Inflammatory macrophage treated with lipopolysaccharide for 1 hour (primary cell): ENCODE results near the gene TANGO2.

ENCODE experiments used
- DNase-seq, 2 donors: peaks; one replicate each; pipeline ENCODE4 v3.0.0-alpha.2; 2020 to 2022

The TANGO2 gene

DNA sequence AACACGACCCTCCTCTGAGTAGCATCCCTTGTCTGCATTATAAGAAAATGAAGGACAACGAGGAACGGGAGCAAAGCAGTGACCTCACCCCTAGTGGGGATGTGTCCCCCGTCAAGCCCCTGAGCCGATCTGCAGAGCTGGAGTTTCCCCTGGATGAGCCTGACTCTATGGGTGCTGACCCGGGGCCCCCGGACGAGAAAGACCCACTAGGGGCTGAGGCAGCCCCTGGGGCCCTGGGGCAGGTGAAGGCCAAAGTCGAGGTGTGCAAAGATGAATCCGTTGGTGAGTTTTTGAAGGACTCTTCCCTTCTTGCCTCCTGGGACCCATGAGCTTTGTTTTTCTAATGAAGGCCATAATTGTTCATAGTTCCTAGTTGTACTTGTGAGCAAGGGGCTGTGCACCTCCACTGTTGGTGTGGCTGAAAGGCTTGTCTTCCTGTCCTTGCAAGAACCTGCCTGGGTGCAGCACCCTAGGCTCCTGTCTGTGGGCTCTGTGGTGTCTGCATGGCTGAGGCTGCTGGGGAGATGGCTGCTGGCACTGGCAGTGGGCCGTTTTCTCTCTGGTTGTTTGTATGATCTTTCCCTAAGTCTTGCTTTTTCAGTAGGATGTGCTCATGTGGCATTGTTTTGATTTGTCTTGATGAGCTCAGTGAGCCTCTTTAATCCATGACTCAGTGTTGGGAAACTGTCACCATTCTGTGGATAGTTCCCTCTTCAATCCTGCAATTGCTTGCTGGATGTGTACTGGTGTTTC is 69.2 kb downstream of the TANGO2 start:
- peak; percentile 2 to 27 for DNase-seq

DNA sequence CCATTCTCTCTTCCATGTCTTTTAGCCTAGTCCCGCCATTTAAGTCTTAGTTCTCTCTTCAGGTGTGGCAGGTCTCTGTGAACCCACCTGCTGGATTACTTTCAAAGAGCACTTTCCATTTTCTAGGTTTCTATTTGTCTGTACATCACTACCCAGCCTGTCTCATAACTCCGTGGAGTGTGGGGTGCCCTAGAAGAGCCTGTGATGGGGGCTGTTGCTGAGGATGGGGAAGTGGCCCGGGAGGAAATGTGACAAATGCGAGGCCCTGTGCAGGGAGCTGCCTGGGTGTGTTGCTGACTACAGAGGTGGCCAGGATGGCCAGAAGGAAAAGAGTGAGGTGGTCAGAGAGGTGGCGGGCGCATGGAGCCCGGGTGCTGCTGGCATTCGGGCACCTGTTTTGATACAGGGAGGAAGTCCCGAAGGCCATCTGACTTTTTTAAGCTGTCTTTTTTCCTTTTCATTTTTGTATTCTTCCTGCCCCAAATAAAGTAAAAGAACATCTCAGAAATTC is 69.9 kb downstream of the TANGO2 start:
- no peak for DNase-seq

DNA sequence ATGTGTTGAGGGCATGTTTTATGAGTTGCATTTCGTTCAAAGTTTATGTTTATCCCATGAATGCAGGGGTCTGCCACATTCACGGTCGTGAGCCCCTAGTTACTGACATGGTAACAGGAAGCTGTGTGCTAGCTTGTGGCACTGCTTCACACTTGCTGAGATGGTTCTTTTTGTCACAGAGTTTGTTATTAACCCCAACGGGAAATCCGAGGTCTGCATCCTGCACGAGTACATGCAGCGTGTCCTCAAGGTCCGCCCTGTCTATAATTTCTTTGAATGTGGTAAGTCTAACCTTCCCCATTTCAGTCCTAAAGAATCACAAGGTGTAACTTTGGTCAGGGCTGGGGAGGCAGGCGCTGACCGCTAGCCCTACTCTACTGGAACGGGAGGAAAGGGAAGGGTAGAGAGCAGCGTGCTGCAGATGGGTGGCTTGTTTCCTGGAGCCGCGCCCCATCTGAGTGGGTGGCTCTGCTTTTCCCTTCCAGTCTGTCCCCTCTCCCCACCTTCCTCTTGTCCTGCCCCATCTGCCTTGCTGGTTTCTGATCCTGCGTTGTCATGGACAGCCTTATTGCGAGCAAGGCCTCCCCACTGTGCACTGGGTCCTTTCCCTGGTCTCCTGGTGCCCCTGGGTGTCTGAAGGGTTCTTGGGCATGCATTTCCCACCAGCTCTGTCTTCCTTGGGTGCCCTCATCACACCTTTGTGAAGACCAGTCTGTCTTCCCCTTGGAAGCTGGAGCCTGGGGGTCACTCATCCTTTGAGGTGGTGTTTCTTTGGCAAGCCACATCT is 71.0 kb downstream of the TANGO2 start:
- DNase-seq = no peak

DNA sequence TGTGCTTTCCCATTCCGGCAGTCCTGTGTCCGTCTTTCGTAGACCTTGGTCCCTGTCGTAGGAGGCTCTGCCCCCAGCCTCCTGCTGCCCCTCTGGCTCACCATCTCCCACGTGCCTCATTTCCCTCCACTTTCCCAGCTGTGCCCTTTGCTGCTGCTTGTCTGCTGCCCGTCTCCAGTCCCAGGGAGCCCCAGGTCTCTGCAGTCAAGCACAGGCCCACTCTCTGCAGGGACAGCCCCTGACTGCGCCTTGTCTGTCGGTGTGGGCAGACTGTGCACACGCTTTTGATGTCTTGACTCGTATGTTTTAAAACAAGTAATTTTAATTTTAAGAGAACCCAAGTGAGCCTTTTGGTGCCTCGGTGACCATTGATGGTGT is 71.6 kb downstream of the TANGO2 start:
- no peak for DNase-seq

DNA sequence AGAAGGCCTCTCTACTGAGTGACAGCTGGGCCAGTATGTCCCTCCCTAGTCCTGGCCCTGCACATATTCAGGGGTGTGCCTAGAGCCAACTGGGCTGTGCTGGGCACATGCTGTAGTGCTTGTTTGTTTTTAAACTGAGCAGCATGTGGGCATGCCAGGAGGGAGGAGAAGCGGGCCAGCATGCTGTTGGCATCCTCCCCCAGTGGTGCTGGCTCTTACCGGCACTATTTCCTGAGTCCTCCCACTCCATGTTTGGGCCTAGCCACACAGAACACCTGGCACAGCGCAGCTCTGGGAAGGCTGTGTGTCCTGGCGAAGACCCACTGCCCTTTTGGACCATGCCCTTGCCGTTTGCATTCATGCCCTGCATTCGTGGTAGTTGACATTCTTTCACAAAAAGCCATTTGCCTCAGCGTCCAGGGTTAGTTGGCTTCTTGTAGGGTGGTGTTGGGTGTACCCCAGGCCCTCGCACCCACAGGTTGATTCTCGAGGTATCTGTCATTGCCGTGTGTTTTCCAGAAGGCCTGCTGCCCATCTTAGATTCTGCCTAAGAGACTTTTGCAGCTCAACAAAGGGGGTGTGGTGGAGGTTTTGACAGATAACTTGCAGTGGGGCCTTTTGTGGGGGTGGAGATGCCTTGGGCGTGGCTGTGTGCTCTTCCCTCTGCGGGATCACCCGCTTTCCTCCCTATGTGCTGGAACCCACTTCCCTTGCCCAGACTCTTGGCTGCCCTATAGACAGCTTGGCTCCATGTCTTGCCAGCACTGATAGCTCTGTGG is 72.7 kb downstream of the TANGO2 start:
- no peak for DNase-seq

DNA sequence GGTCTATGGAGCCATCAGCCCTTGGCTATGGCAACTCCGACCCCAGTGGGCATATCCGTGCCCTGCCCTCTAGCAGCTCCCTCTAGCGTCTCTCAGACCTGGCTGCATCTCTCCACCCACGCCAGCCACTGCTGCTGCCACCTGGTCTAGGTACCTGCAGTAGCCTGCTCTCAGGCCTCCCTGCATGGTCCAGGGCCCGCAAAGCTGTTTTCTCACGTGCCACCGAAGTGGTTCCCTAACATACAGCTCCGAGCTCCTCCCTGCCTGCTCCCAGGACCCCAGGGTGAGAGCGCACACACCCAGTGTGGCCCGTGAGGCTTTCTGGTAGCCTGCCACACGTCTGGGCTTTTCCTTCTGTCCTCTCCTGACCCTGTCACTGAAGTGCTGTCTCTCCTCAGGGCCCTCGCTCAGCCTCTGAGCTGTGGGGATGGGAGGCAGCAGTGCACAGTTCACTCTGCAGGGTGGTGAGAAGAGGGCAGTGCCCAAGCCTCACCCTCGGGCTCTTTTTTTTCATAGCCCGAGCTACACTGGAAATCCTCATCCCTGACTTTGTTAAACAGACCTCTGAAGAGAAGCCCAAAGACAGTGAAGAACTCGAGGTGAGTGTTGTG is 73.4 kb downstream of the TANGO2 start:
- no peak for DNase-seq

DNA sequence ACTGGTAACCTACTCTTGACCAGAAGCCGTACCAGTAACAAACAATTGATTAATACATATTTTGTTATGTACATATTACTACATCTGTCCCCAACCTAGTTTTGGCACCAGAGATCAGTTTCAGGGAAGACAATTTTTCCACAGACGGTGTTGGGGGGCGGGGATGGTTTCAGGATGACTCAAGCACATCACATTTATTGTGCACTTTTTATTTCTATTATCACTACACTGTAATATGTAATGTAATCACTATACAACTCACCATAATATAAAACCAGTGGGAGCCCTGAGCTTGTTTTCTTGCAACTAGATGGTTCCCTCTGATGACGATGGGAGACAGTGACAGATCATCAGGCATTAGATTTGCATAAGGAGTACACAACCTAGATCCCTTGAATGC is 74.6 kb downstream of the TANGO2 start:
- DNase-seq = no peak

DNA sequence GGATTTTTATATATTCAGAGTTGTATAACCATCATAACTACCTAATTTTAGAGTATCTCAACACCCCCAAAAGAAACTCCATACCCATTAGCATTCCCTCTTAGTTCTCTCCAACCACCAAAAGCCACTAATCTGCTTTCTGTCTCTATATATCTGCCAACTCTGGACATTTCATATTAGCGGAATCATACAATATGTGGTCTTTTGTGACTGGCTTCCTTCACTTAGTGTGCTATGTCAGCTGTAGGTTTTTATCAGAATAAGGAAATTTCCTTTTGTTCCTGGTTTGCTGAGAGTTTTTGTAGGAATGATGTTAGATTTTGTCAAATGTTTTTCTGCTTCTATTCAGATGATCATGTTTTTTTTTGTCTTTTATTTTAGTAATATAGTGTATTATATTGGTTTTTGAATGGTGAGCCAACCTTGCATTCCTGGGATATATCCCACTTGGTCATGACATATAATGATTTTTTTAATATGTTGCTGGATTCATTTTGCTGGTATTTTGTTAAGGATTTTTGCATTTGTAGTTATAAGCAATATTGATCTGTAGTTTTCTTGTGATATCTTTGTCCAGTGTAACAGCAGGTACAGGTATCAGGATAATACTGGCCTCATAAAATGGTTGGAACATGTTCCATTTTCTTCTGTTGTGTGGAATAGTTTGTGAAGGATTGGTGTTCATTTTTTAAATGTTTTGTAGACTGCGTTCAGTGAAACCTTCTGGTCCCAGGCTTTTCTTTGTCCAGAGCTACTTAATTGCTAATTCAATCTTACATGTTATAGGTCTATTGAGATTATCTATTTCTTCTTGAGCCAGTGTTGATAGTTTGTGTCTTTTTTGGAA is 75.9 kb downstream of the TANGO2 start:
- DNase-seq = no peak

DNA sequence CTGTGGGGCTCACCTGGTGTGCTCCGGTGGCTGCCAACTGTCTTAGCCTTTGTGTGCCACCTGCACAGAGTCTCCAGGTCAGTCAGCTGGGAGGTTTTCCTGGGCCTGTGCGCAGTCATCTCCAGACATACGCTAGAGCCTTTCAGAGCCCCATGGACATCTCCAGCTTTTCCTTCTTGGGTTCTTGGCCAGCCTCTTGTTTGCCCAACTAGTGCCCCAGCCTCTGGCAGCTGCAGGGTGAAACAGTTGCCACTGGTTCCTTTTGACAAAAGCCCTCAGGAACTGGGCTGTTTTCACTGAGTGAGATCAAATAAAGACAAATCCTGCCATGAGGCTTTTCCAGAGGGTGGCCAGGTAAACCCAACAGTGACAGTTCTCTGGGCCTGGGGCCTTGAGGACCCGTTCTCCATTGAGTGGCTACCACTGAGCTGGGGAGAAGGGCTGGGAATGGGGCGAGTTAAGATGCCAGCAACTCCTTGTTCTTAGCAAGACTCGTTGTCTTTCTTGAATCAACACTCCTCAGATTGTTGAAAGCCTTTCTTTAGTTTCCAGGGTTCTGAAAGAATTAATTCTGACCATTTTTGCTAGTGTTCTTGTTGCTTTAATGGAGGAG is 78.3 kb downstream of the TANGO2 start:
- no peak for DNase-seq

DNA sequence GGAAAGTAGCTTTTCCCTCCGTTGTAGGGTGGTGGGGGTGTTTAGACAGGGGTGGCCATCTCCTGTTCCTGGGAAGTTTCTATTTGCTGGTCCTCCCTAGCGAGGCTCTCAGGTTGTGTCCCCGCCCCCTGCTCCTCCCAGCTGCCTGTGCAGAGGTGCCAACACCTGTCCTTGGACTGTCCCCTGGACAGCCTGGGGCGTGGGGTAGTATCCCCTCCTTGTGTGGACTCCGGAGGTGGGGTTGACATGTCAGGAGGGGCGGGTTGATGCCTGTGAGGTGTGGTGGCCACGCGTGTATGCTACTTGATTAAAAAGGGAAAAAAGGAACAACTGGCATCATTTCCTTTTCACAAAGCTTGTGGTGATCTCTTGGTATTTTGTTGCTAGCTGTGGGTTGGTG is 80.7 kb downstream of the TANGO2 start:
- no peak for DNase-seq

DNA sequence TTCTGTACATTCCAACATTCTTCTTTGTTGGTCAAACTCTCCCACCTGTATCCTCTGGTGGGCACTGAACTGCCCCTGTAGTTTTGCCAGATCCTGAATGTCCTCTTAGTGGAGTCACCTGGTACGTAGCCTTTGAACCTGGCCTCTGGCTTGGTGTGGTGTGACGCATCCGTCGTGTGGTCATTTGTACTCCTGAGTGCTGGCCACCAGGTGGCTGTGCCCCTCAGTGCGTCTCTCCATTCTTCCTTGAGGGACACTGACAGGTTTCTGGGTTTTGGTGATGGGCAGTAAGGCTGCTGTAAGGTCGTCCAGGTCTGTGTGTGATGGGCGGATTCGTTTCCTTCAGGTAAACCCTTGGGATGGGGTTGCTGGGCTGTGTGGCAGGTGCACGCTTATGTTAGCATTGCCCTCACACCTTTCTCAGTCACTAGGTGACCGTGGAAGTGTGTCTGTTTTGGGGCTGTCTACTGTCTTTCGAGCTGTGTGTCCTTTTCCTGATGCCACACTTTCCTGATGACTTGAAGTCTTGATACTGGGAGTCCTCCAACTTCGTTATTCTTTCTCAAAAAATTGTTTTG is 81.4 kb downstream of the TANGO2 start:
- DNase-seq = no peak

DNA sequence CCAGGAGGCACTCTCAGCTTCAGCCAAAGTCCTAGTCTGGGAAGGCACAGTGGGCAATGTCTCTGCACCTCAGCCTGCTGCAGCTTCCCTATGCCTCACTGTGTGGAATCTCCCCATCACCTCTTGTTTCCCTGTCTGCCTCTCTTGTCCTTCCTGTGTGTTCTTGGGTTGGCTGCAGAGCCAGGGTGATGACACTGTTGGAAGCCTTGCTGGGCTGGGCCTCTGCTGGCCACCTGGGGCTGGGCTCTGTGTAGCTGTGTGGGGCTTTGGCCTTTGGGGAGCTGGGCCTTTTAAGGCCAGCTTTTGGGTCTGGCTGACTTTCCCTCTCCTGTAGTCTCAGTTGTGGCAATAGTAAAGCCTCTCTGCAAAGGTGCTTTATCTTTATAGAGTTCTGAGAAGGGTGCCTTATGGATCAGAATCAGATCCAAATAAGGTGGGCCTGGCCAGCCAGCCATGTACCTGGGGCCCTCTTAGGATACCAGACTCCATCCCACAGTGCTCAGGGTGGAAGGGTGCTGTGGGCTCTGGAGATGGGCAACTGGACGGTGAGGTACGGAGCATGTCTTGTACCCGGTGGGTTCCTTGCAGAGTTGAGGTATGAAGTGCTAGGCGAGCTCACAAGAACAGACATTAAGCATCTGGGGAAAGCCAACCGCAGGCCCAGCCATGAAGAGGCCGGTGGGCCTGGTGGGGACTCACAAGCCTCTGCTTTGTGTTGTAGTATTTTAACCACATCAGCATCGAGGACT is 84.7 kb downstream of the TANGO2 start:
- DNase-seq = no peak

DNA sequence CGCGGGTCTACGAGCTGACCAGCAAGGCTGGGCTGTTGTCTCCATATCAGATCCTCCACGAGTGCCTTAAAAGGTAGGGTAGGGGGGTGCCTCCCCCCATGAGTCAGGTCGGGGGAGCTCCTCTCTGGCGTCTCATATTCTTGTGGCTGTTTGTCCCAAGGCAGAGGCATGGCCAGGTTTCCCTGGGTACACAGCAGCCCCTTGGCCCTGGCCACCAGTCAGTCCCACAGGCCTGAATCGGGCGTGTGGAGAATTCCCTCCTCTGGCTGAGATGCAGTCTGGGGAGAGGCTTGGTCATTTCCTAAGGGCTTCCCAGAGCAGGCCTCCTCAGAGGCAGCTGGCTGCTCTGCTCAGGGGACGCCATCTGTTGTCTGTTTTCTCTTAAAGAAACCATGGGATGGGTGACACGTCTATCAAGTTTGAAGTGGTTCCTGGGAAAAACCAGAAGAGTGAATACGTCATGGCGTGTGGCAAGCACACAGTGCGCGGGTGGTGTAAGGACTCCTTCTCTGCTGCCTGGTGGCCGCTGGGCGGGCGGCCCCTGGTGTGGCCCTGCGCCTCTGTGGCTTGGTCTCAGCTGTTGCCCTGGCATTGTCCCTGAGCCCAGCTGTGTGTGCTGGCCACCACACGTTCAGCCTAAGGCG is 85.4 kb downstream of the TANGO2 start:
- DNase-seq = no peak

DNA sequence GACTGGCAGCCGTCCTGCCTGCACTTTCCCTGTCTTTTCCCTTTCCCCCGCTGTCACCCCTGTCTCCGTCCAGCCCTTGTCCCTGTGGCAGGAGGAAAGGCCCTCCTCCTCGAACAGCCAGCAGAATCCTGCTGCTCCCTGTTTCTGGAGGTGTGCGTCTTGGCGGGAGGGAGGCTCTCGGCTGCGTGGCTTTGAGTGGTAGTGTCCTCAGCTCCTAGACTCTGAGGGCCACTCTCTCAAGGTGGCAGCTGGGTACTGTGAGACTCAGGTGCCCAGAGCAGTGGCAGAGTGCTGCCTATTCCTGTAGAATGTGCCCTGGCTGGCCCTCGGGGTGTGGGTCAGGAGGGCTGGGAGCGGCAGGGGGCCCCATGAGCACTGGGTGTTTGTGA is 85.9 kb downstream of the TANGO2 start:
- no peak for DNase-seq

DNA sequence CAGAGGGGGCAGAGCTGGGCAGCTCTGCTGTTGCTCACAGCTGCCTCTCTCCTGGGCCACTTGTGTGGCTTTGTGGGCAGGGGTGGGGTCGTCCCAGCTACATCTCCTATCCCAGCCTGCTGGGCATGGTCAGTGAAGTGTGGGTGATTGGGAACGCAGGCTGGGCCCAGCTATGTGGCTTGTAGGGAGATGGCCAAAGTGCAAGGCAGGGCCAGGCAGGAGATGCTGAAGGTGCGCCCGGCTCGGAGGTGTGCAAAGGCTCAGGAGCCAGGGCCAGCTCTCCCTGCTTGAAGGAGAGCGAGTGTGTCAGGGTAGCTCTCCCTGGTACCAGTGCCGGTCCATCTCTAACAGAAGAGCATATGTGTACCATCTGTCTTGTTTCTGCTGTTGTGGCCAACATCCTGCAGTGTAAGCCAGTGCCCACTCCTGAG is 86.6 kb downstream of the TANGO2 start:
- DNase-seq = no peak

DNA sequence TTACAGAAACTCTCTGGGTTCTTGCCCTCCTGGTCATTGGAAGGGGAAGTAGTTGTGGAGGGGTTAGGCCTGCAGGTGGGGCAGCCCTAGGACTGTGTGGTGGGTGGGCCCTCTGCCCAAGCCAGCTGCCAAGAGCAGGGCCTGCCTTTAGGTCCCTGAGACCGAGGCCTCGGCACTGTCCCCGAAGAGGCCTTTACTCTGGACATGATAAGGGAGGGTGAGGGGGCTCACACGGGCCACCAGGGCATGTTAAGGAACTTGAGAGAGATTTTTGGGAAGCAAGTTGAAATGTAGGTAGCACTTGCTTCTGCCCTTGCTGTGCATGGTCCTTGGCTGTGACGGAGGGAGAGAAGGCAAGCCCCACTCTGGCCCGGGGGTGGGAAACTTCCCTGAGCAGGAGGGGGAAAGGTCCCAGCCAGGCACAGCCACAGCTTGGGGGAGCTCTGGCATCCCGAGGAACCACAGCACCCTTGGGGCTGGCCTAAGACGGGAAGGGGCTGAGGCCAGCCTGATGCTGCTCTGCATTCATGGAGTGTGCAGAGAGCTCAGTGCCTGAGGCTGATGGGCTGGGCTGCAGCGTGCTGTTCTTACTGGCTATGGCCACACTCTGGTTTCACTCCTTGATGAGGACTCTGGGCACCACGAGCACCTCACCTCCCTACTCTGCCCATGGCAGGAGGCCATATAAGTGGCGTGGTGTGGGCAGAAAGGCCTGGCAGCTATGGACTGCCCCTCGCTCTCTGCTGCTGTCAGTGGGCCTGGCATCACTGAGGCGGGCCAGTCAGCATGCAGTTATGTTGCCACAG is 87.2 kb downstream of the TANGO2 start:
- DNase-seq = no peak

DNA sequence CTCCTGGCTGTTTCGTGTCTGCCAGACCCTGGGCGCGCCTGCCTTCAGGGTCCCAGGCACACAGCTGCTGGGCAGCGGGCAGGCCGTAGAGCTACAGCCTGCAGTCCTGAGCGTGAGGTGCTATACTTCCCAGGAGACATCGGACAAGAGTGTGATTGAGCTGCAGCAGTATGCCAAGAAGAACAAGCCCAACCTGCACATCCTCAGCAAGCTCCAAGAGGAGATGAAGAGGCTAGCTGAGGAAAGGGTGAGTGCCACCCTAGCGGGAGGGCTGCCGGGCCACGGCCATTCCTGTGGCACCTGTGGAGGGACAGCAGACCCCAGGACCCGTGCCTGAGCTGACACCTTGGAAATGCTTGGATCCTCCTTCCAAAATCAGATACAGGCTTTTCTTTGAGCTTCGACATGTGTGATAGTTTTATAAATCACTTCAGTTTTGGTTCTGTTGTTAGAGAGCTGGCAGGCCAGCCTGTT is 87.9 kb downstream of the TANGO2 start:
- DNase-seq = no peak

DNA sequence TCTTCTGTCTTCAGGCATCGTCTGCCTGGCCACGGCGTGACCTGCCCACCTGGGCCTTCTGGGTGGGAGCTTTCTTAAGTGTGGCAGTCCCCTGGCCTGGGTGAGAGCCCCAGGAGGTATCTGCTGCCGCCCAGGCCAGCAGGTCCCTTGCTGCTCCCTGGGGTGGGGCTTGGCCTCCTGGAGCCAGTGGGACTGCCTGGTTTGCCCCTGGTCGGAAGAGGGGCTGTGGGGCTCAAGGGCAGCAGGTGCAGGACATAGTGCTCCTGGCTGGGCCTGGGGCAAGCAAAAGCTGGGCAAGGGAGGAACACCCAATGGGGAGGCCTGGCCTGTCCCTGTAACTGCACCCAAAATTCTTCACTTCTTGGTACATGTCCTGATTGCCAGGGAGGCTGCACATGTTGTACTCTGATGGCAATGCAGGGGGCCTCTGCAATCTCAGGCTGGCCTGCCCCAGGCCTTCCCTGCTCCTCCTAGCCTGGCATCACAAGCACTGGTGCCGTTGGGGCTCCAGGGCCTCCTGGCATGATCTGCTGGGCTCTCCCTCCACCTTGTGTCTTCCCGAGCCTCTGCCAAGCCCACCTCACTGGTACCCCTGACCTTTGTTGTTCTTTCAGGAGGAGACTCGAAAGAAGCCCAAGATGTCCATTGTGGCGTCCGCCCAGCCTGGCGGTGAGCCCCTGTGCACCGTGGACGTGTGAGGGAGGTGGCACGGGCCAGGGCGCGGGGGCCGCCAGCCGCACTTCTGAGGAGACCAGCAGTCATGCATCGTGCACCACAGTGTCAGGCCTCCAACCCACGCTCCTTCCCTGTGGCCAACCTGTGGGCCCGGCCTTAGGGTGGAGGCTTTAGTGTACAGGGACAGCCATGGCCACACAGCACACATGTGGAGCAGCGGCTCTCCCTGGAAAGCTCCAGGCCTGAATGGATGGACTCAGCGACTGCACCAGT is 88.8 kb downstream of the TANGO2 start:
- DNase-seq = no peak
